ENCODE measurements around the gene CBX6. TPM values are rescaled to one million over a fixed set of nuclear protein-coding genes. Genes with fewer than 3 reads are reported as not detected.
"Not testable (repeated sequence)": the region's sequence is repeated elsewhere in the genome, so short reads cannot be mapped to it uniquely, and the experiment has no call there.

Gene CBX6
- total RNA-seq, 2 donors from 2014 or later: 28.0 to 57.0 TPM

DNA sequence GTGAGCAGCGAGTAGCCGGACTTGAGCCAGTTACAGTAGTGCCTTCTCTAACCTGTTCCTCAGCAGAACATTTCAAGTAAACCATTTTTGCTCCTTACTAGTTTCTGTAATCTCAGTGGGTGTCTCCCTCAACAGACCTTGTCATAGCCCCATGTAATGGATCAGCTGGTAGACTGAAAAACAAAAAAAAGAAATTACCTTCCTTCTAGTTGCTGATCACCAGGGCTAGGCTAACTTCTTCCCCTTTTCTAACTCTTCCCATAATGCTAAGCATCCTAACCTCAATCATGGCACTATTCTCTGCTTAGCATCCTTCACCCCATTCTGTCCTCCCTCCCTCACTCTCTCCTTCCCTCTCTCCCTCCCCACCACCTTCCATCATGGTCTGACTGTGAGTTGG is 35.8 kb upstream of the CBX6 start:
- H3K4me3 ChIP-seq: no peak overlapping the region
- H3K27ac ChIP-seq: no peak overlapping the region
- no peaks in the 10 kb centered on the region for H3K4me1 ChIP-seq
- no peaks in the 10 kb centered on the region for H3K27me3 ChIP-seq
- TF ChIP-seq, protein P1, sequence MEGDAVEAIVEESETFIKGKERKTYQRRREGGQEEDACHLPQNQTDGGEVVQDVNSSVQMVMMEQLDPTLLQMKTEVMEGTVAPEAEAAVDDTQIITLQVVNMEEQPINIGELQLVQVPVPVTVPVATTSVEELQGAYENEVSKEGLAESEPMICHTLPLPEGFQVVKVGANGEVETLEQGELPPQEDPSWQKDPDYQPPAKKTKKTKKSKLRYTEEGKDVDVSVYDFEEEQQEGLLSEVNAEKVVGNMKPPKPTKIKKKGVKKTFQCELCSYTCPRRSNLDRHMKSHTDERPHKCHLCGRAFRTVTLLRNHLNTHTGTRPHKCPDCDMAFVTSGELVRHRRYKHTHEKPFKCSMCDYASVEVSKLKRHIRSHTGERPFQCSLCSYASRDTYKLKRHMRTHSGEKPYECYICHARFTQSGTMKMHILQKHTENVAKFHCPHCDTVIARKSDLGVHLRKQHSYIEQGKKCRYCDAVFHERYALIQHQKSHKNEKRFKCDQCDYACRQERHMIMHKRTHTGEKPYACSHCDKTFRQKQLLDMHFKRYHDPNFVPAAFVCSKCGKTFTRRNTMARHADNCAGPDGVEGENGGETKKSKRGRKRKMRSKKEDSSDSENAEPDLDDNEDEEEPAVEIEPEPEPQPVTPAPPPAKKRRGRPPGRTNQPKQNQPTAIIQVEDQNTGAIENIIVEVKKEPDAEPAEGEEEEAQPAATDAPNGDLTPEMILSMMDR (IDR thresholded peaks at IDR 0.05): no peak
- DNase-seq (ENCODE audit: low spot score): no peak
- H3K9me3 ChIP-seq: no peaks in the 10 kb centered on the region
- no peaks in the 10 kb centered on the region for H3K36me3 ChIP-seq

DNA sequence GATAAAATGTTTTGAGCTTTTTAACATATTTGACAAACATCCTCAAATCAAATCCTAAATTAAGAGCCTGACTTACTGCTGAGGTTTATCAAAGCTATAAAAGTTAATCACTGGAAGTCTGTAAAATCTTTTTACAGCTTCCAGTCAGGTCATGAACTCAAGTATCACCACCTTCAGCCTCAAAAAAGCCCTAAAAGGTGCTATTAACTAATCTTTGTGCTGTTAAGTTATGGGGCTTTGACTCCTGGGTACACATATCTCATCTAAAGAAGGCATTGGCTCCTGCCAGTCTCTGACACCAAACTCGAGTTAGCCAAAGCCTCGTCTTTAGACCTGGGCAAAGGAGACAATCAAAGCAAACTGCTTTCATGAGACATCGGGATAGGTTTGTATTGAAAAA is 34.0 kb upstream of the CBX6 start:
- H3K27ac ChIP-seq: no peak overlapping the region
- no peaks in the 10 kb centered on the region for H3K9me3 ChIP-seq
- TF ChIP-seq, protein P1 (IDR thresholded peaks at IDR 0.05): no peak
- H3K4me3 ChIP-seq: no peak overlapping the region
- DNase-seq (ENCODE audit: low spot score): no peak
- no peaks in the 10 kb centered on the region for H3K27me3 ChIP-seq
- H3K4me1 ChIP-seq: no peaks in the 10 kb centered on the region
- H3K36me3 ChIP-seq: no peaks in the 10 kb centered on the region

DNA sequence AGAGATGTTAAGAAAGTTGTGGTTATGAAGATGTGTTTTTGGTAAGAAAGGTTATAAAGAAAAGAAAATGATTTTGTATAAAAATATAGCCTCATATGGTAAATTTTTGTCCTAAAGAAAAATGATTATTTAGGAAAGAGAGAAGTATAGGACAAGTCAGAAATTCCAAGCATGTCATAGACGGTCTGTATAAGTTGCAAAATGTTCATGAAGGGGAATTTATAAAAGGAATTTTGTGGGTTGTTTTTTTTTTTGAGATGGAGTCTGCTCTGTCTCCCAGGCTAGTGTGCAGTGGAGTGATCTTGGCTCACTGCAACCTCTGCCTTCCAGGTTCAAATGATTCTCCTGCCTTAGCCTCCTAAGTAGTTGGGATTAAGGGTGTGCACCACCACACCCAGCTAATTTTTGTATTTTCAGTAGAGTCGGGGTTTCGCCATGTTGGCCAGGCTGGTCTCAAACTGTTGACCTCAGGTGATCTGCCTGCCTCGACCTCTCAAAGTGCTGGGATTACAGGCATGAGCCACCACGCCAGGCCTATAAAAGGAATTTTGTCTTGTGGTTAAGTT is 32.1 kb upstream of the CBX6 start:
- not testable (repeated sequence) for DNase-seq (ENCODE audit: low spot score); H3K27me3 ChIP-seq; H3K27ac ChIP-seq; H3K4me3 ChIP-seq; H3K9me3 ChIP-seq; H3K36me3 ChIP-seq; H3K4me1 ChIP-seq

DNA sequence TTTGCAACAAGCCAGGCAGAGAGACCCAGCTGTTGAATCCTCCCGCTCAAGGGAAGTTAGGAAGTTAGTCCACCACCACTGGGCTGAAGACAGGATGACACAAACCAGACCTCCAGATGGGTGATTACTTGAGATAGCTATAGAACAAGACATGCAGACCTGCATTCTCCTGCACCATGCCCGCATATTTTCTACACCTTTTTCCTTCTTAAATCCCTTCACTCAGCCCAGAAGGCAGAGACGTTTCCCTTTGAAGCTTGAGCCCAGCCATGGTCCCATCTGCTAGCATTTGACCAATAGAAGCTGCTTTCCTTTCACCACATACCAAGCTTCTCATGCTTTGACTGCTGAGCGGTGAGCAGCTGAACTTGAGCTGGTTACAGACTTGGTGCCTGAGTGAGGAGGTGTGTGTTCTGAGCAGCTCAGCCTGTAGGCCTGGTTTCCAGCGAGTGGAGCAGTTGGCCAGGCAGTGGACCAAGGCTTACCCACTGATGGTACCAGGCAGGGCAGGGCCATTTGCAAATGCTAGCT is 29.2 kb upstream of the CBX6 start:
- TF ChIP-seq, protein P1 (IDR thresholded peaks at IDR 0.05): no peak
- no peak overlapping the region for H3K4me3 ChIP-seq

DNA sequence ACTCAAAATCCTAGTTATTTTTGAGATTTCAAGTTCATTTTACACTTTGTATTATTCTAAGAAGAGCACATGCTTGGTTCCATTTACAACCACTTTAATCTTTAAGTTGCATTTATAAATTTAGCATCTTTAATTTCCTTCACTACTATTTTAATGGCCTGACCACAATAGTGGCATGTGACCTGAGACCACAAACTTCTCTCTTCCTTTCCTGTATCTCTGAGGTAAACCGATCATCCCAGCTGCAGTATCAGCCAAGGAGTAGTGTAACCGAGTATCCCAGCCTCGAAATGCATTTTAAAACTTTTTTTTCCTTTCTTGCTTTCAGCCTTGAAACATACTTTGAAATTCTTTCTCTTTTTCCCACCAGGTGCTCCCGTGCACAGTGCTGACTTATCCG is 28.7 kb upstream of the CBX6 start:
- Histone ChIP-seq H3K4me3 (no peak overlapping the region), H3K27me3 (no peaks in the 10 kb centered on the region), H3K4me1 (no peaks in the 10 kb centered on the region), H3K9me3 (no peaks in the 10 kb centered on the region), H3K27ac (no peak overlapping the region), H3K36me3 (no peaks in the 10 kb centered on the region)
- TF ChIP-seq, protein P1 (IDR thresholded peaks at IDR 0.05): no peak
- DNase-seq (ENCODE audit: low spot score): no peak

More for the DNA sequence above, 29.2 kb upstream of the CBX6 start:
- no peak for DNase-seq (ENCODE audit: low spot score)
- no peaks in the 10 kb centered on the region for H3K4me1 ChIP-seq
- no peaks in the 10 kb centered on the region for H3K36me3 ChIP-seq
- H3K9me3 ChIP-seq: no peaks in the 10 kb centered on the region
- H3K27ac ChIP-seq: no peak overlapping the region
- no peaks in the 10 kb centered on the region for H3K27me3 ChIP-seq

DNA sequence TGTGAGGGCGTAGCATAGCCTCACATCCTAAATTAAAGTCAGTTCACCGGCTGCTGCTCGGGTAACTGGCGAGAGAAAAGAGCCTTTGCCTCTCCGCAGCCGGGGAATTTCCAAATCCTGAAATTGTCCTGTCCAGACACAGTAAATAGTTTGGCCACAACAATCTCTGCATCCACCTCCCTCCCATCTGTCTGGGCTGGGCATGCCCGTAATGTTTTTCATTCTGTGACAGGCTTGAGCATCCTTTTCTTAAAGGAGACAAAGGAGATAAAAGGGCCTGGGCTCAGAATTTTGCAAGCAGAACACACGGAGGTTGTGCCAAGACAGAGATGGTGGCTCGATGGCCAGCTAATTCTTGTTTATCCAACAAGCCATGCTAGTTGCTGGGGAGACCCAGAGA is 19.2 kb upstream of the CBX6 start:
- TF ChIP-seq, protein P1 (IDR thresholded peaks at IDR 0.05): no peak
- Histone ChIP-seq H3K4me1 (no peaks in the 10 kb centered on the region), H3K27ac (no peak overlapping the region), H3K9me3 (no peaks in the 10 kb centered on the region), H3K36me3 (no peaks in the 10 kb centered on the region), H3K4me3 (no peak overlapping the region), H3K27me3 (no peaks in the 10 kb centered on the region)
- no peak for DNase-seq (ENCODE audit: low spot score)

All from right atrium auricular region (tissue), 2 donors.